Right renal cortex interstitium (tissue), 3 donors: Measurements from ENCODE around the gene ARL6IP4. TPM values are rescaled to one million over a fixed set of nuclear protein-coding genes. Genes with fewer than 3 reads are reported as not detected.

ENCODE experiments used
- polyA plus RNA-seq, 3 donors: library from polyadenylated mRNA; unstranded; fragments of 120-200 nt; gene quantifications; one replicate each; pipeline ENCODE4 v1.2.1, GENCODE V29; 2013; ENCODE audit not compliant: insufficient read length in 3 of 3

The ARL6IP4 gene
- polyA plus RNA-seq, 3 donors, result 165 to 178 (median 173) TPM

Other genes with a start within 250 kb of the ARL6IP4 start
- gene HCAR1, start 249.8 kb upstream of the ARL6IP4 start, polyA plus RNA-seq, result 1 to 10 TPM; 2.0 to 3.2 (median 2.4) TPM
- 10 to 100 TPM; 82.7 to 94.2 (median 92.4) TPM for gene DENR, start 227.9 kb upstream of the ARL6IP4 start, polyA plus RNA-seq
- under 1 TPM; 0.21 to 0.49 (median 0.37) TPM for gene CCDC62, start 206.1 kb upstream of the ARL6IP4 start, polyA plus RNA-seq
- gene HIP1R, start 145.2 kb upstream of the ARL6IP4 start, polyA plus RNA-seq, result 10 to 100 TPM; 54.6 to 56.9 (median 55.0) TPM
- gene VPS37B, start 84.6 kb upstream of the ARL6IP4 start, polyA plus RNA-seq, result 10 to 100 TPM; 20.4 to 22.7 (median 21.1) TPM
- 1 to 10 TPM; 5.1 to 5.8 (median 5.1) TPM for gene ABCB9, start 14.2 kb upstream of the ARL6IP4 start, polyA plus RNA-seq
- gene OGFOD2, start 5.4 kb upstream of the ARL6IP4 start, polyA plus RNA-seq, result 10 to 100 TPM; 12.0 to 13.9 (median 13.4) TPM
- 1 to 10 TPM; 4.7 to 5.8 (median 5.6) TPM for gene PITPNM2, start 170.4 kb downstream of the ARL6IP4 start, polyA plus RNA-seq